Stimulated activated CD8-positive, alpha-beta memory T cell treated with anti-CD3 and anti-CD28 coated beads, Interleukin-7, amount 100 ng/mL, for 1 hour (primary cell): ENCODE data around the gene DACH1.

ENCODE experiments used
- DNase-seq, 2 donors: peaks; one replicate each; pipeline ENCODE4 v3.0.0-alpha.2; 2020; ENCODE audit warnings: low read depth in 2 of 2

DACH1 gene

GRCh38 chr13:71489041-71489440, 378.0 kb downstream of the DACH1 start:
- DNase-seq = no peak

GRCh38 chr13:71488201-71488600, 378.8 kb downstream of the DACH1 start:
- DNase-seq = no peak

GRCh38 chr13:71485913-71486312, 381.1 kb downstream of the DACH1 start:
- no peak for DNase-seq

GRCh38 chr13:71483733-71484132, 383.3 kb downstream of the DACH1 start:
- DNase-seq = no peak

- no peak for DNase-seq
These were observed 385.5 kb downstream of the DACH1 start for GRCh38 chr13:71481501-71481900.

GRCh38 chr13:71481046-71481445, 386.0 kb downstream of the DACH1 start:
- DNase-seq = no peak

GRCh38 chr13:71477735-71478134, 389.3 kb downstream of the DACH1 start:
- DNase-seq = no peak

GRCh38 chr13:71474936-71475335, 392.1 kb downstream of the DACH1 start:
- DNase-seq = no peak

GRCh38 chr13:71469626-71470025, 397.4 kb downstream of the DACH1 start:
- no peak for DNase-seq

- DNase-seq = no peak
These were observed 402.3 kb downstream of the DACH1 start for GRCh38 chr13:71464686-71465085.

GRCh38 chr13:71461892-71462291, 405.1 kb downstream of the DACH1 start:
- no peak for DNase-seq

- DNase-seq = no peak
These were observed 406.8 kb downstream of the DACH1 start for GRCh38 chr13:71460211-71460610.

GRCh38 chr13:71459708-71460107, 407.3 kb downstream of the DACH1 start:
- DNase-seq = no peak

GRCh38 chr13:71457645-71458044, 409.4 kb downstream of the DACH1 start:
- DNase-seq = no peak

GRCh38 chr13:71456136-71456535, 410.9 kb downstream of the DACH1 start:
- DNase-seq = no peak

GRCh38 chr13:71454509-71454908, 412.5 kb downstream of the DACH1 start:
- no peak for DNase-seq

GRCh38 chr13:71448080-71448630, 418.8 kb downstream of the DACH1 start:
- no peak for DNase-seq

- DNase-seq = no peak
These were observed 429.3 kb downstream of the DACH1 start for GRCh38 chr13:71437704-71438103.

- no peak for DNase-seq
These were observed 436.3 kb downstream of the DACH1 start for GRCh38 chr13:71430681-71431080.

GRCh38 chr13:71417205-71417604, 449.8 kb downstream of the DACH1 start:
- no peak for DNase-seq

- DNase-seq = no peak
These were observed 454.8 kb downstream of the DACH1 start for GRCh38 chr13:71412231-71412630.

- no peak for DNase-seq
These were observed 458.6 kb downstream of the DACH1 start for GRCh38 chr13:71408416-71408815.

GRCh38 chr13:71399631-71400215, 467.3 kb downstream of the DACH1 start:
- no peak for DNase-seq

- no peak for DNase-seq
These were observed 470.9 kb downstream of the DACH1 start for GRCh38 chr13:71396149-71396548.
